ENCODE data around the gene KCNIP3. TPM values are rescaled to one million over a fixed set of nuclear protein-coding genes. Genes with fewer than 3 reads are reported as not detected.

KCNIP3 gene
- total RNA-seq, 3 donors from 2014 or later (not counting 1 experiment from before 2014, with no cell fraction given): 0.52 to 1.4 TPM; not detected in 1

- H3K4me1 ChIP-seq (ENCODE audit: control insufficient read depth, insufficient read depth, low read length): no peaks in the 10 kb centered on the region
- H3K36me3 ChIP-seq (ENCODE audit: control insufficient read depth, insufficient read depth, low read length): no peaks in the 10 kb centered on the region
- ATAC-seq: no peak
- no peak overlapping the region for H3K4me3 ChIP-seq (ENCODE audit: low read length)
- no peaks in the 10 kb centered on the region for H3K4me1 Mint-ChIP-seq
- no peaks in the 10 kb centered on the region for H3K9me3 ChIP-seq (ENCODE audit: control insufficient read depth, insufficient read depth, low read length)
- intact Hi-C loops (cut with micrococcal nuclease): no loop called here
- H3K27me3 Mint-ChIP-seq (ENCODE audit: low read depth in 2 of 2): peaks cover 0 to 3% of the 10 kb centered on the region in 2 donors
- no peaks in the 10 kb centered on the region for H3K36me3 Mint-ChIP-seq
- 87% methylated on average over 23 of the region's 23 CpGs for WGBS (ENCODE audit: insufficient coverage)
- no peak for TF ChIP-seq CTCF (IDR thresholded peaks at IDR 0.05)
- no peak overlapping the region for H3K27ac Mint-ChIP-seq
- H3K4me3 Mint-ChIP-seq: no peak overlapping the region
- H3K27ac ChIP-seq (ENCODE audit: low read length): no peak overlapping the region
- no peaks in the 10 kb centered on the region for H3K27me3 ChIP-seq (ENCODE audit: control insufficient read depth, insufficient read depth, low read length)
- DNase-seq: no peak
- H3K9me3 Mint-ChIP-seq: no peaks in the 10 kb centered on the region
Observed at GRCh38 chr2:95319481-95320343, 22.6 kb downstream of the KCNIP3 start.

- Histone ChIP-seq H3K27ac (ENCODE audit: low read length) (no peak overlapping the region), H3K27me3 (ENCODE audit: control insufficient read depth, insufficient read depth, low read length) (no peaks in the 10 kb centered on the region), H3K9me3 (ENCODE audit: control insufficient read depth, insufficient read depth, low read length) (no peaks in the 10 kb centered on the region), H3K36me3 (ENCODE audit: control insufficient read depth, insufficient read depth, low read length) (no peaks in the 10 kb centered on the region), H3K4me3 (ENCODE audit: low read length) (no peak overlapping the region), H3K4me1 (ENCODE audit: control insufficient read depth, insufficient read depth, low read length) (no peaks in the 10 kb centered on the region)
- no peak overlapping the region for H3K4me3 Mint-ChIP-seq
- no peak overlapping the region for H3K27ac Mint-ChIP-seq
- no peaks in the 10 kb centered on the region for H3K9me3 Mint-ChIP-seq
- H3K27me3 Mint-ChIP-seq (ENCODE audit: low read depth in 2 of 2): peaks cover 0 to 3% of the 10 kb centered on the region in 2 donors
- H3K36me3 Mint-ChIP-seq: no peaks in the 10 kb centered on the region
- WGBS (ENCODE audit: insufficient coverage): 72% methylated on average over 10 of the region's 11 CpGs
- no peak for TF ChIP-seq CTCF (IDR thresholded peaks at IDR 0.05)
- intact Hi-C loops (cut with micrococcal nuclease): no loop called here
- no peaks in the 10 kb centered on the region for H3K4me1 Mint-ChIP-seq
- ATAC-seq (no peak), DNase-seq (no peak)
Observed at GRCh38 chr2:95320344-95320712, 23.2 kb downstream of the KCNIP3 start.

GRCh38 chr2:95320986-95321767 is 24.0 kb downstream of the KCNIP3 start:
- Mint-ChIP-seq H3K4me1 (no peaks in the 10 kb centered on the region), H3K9me3 (no peaks in the 10 kb centered on the region)
- ATAC-seq: no peak

More at GRCh38 chr2:95320986-95321767, 24.0 kb downstream of the KCNIP3 start:
- intact Hi-C loops (cut with micrococcal nuclease): no loop called here
- Mint-ChIP-seq H3K27me3 (ENCODE audit: low read depth in 2 of 2) (peaks cover 0 to 3% of the 10 kb centered on the region in 2 donors), H3K36me3 (no peaks in the 10 kb centered on the region), H3K27ac (no peak overlapping the region), H3K4me3 (no peak overlapping the region)
- Histone ChIP-seq H3K4me3 (ENCODE audit: low read length) (no peak overlapping the region), H3K27ac (ENCODE audit: low read length) (no peak overlapping the region), H3K4me1 (ENCODE audit: control insufficient read depth, insufficient read depth, low read length) (no peaks in the 10 kb centered on the region), H3K9me3 (ENCODE audit: control insufficient read depth, insufficient read depth, low read length) (no peaks in the 10 kb centered on the region), H3K27me3 (ENCODE audit: control insufficient read depth, insufficient read depth, low read length) (no peaks in the 10 kb centered on the region), H3K36me3 (ENCODE audit: control insufficient read depth, insufficient read depth, low read length) (no peaks in the 10 kb centered on the region)
- no peak for DNase-seq
- no peak for TF ChIP-seq CTCF (IDR thresholded peaks at IDR 0.05)
- WGBS (ENCODE audit: insufficient coverage): 90% methylated on average over 17 of the region's 18 CpGs

Measured in natural killer cell (primary cell).